DOHH2 (cell line): ENCODE measurements around the gene SUPT3H.

Experiments
- H3F3A ChIP-seq: fragments of 200-600 bp; sonication (generic), shearing (Covaris generic); 2 replicates; pipeline ENCODE4 v1.6.0; 2016; ENCODE audit warnings: antibody characterized with exemption, mild to moderate bottlenecking; ENCODE audit not compliant: control insufficient read depth, insufficient read depth
- H3K27ac ChIP-seq: fragments of 200-600 bp; sonication (generic); 2 replicates; pipeline ENCODE4 v1.5.1; 2014; ENCODE audit warnings: low read depth, mild to moderate bottlenecking, low read length, moderate library complexity
- H3K27me3 ChIP-seq: fragments of 200-600 bp; sonication (generic); 2 replicates; pipeline ENCODE4 v1.6.1; 2014; ENCODE audit warnings: mild to moderate bottlenecking, low read length, mixed read lengths; ENCODE audit not compliant: control insufficient read depth
- H3K36me3 ChIP-seq: fragments of 200-600 bp; sonication (generic); 2 replicates; pipeline ENCODE4 v1.6.1; 2014; ENCODE audit warnings: mild to moderate bottlenecking, low read length, moderate library complexity, mixed read lengths; ENCODE audit not compliant: control insufficient read depth
- H3K4me1 ChIP-seq: fragments of 200-600 bp; sonication (generic); 2 replicates; pipeline ENCODE4 v1.6.1; 2014; ENCODE audit warnings: mild to moderate bottlenecking, low read length, mixed read lengths; ENCODE audit not compliant: control insufficient read depth
- H3K4me2 ChIP-seq: fragments of 200-600 bp; sonication (generic); 2 replicates; pipeline ENCODE4 v1.6.0; 2014; ENCODE audit warnings: mild to moderate bottlenecking, low read length, moderate library complexity
- H3K4me3 ChIP-seq: fragments of 200-600 bp; sonication (generic); 2 replicates; pipeline ENCODE4 v1.5.1; 2014; ENCODE audit warnings: mild to moderate bottlenecking, low read length, mixed read lengths
- H3K79me2 ChIP-seq: fragments of 200-600 bp; sonication (generic); 2 replicates; pipeline ENCODE4 v1.6.1; 2014; ENCODE audit warnings: mild to moderate bottlenecking, low read length, mixed read lengths; ENCODE audit not compliant: control insufficient read depth
- H3K9me2 ChIP-seq: fragments of 200-600 bp; sonication (generic); replicated peaks from 2 replicates; pipeline ENCODE4 v1.6.1; 2014; ENCODE audit warnings: mild to moderate bottlenecking, low read length, mixed read lengths; ENCODE audit not compliant: control insufficient read depth
- H3K9me3 ChIP-seq: fragments of 200-600 bp; sonication (generic); 2 replicates; pipeline ENCODE4 v1.6.1; 2014; ENCODE audit warnings: antibody characterized with exemption, low read length, mixed read lengths; ENCODE audit not compliant: control insufficient read depth, insufficient read depth
- H4K20me1 ChIP-seq: fragments of 200-600 bp; sonication (generic); 2 replicates; pipeline ENCODE4 v1.6.0; 2014; ENCODE audit warnings: low read depth, mild to moderate bottlenecking, antibody characterized with exemption, low read length, moderate library complexity; ENCODE audit not compliant: control insufficient read depth, insufficient read depth
- CTCF ChIP-seq: fragments of 200-600 bp; sonication (generic); IDR thresholded peaks from one replicate; pipeline ENCODE4 v1.5.1; 2014; ENCODE audit warnings: antibody characterized with exemption, mild to moderate bottlenecking, low read depth, low read length; ENCODE audit not compliant: poor library complexity, severe bottlenecking
- EZH2phosphoT487 ChIP-seq: fragments of 200-600 bp; sonication (generic); IDR thresholded peaks from 2 replicates; pipeline ENCODE4 v1.6.1; 2017; ENCODE audit warnings: borderline replicate concordance, mild to moderate bottlenecking, antibody characterized with exemption, low read length, moderate library complexity, mixed read lengths

Gene SUPT3H

GRCh38 chr6:45199554-45199953, 178.2 kb downstream of the SUPT3H start:
- TF ChIP-seq CTCF (no peak), EZH2phosphoT487 (no peak)
- no peaks in the 10 kb centered on the region for H3K79me2 ChIP-seq
- no peaks in the 10 kb centered on the region for H3F3A ChIP-seq
- no peaks in the 10 kb centered on the region for H3K36me3 ChIP-seq
- H3K27ac ChIP-seq = no peak overlapping the region
- H3K9me3 ChIP-seq = no peaks in the 10 kb centered on the region
- H3K27me3 ChIP-seq = no peaks in the 10 kb centered on the region
- no peaks in the 10 kb centered on the region for H3K4me1 ChIP-seq
- no peak overlapping the region for H3K4me3 ChIP-seq
- H4K20me1 ChIP-seq = no peaks in the 10 kb centered on the region
- no peak overlapping the region for H3K4me2 ChIP-seq
- H3K9me2 ChIP-seq = no peaks in the 10 kb centered on the region

GRCh38 chr6:45196121-45196520, 181.6 kb downstream of the SUPT3H start:
- no peak for TF ChIP-seq EZH2phosphoT487
- no peak for TF ChIP-seq CTCF
- no peaks in the 10 kb centered on the region for H3K4me1 ChIP-seq
- H3K4me3 ChIP-seq = no peak overlapping the region
- no peaks in the 10 kb centered on the region for H3F3A ChIP-seq
- no peaks in the 10 kb centered on the region for H3K36me3 ChIP-seq
- H3K27ac ChIP-seq = no peak overlapping the region
- no peaks in the 10 kb centered on the region for H3K79me2 ChIP-seq
- H3K9me2 ChIP-seq = no peaks in the 10 kb centered on the region
- H4K20me1 ChIP-seq = no peaks in the 10 kb centered on the region
- H3K4me2 ChIP-seq = no peak overlapping the region
- H3K27me3 ChIP-seq = no peaks in the 10 kb centered on the region
- H3K9me3 ChIP-seq = no peaks in the 10 kb centered on the region

GRCh38 chr6:45195137-45195536, 182.6 kb downstream of the SUPT3H start:
- Histone ChIP-seq H3K4me1 (no peaks in the 10 kb centered on the region), H3K36me3 (no peaks in the 10 kb centered on the region), H3K9me2 (no peaks in the 10 kb centered on the region), H3F3A (no peaks in the 10 kb centered on the region), H3K79me2 (no peaks in the 10 kb centered on the region), H3K27ac (no peak overlapping the region), H3K4me2 (no peak overlapping the region), H4K20me1 (no peaks in the 10 kb centered on the region), H3K9me3 (no peaks in the 10 kb centered on the region), H3K27me3 (no peaks in the 10 kb centered on the region), H3K4me3 (no peak overlapping the region)
- no peak for TF ChIP-seq CTCF
- no peak for TF ChIP-seq EZH2phosphoT487

GRCh38 chr6:45192556-45192955, 185.2 kb downstream of the SUPT3H start:
- Histone ChIP-seq H3K4me3 (no peak overlapping the region), H3K27me3 (no peaks in the 10 kb centered on the region), H3K4me1 (no peaks in the 10 kb centered on the region), H4K20me1 (no peaks in the 10 kb centered on the region), H3K9me3 (no peaks in the 10 kb centered on the region), H3K27ac (no peak overlapping the region), H3K79me2 (no peaks in the 10 kb centered on the region), H3K4me2 (no peak overlapping the region), H3K9me2 (no peaks in the 10 kb centered on the region), H3F3A (no peaks in the 10 kb centered on the region), H3K36me3 (no peaks in the 10 kb centered on the region)
- no peak for TF ChIP-seq EZH2phosphoT487
- TF ChIP-seq CTCF = no peak
